ENCODE data around the gene CYP2S1. TPM values are rescaled to one million over a fixed set of nuclear protein-coding genes. Genes with fewer than 3 reads are reported as not detected.
"Not testable (repeated sequence)": the region's sequence is repeated elsewhere in the genome, so short reads cannot be mapped to it uniquely, and the experiment has no call there.

Gene CYP2S1
- polyA plus RNA-seq, 6 donors from 2014 or later: not detected

DNA sequence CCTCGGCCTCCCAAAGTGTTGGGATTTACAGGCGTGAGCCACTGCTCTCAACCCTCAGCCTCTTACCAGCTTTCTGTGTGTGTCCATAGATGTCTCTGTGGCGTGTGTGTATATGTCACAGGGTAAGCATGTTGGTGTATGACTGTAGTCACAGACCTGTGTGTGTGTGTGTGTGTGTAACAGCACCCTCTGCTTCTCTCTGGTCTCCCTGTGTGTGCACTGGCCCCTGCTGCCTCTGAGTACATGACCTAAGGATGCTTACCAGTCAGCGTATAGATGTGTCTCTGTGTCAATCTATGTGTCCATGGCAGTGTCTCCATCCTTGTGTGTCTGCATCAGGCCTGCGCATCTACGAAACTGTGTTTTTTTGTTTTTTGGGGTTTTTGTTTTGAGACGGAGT lies 31.6 kb downstream of the CYP2S1 start:
- H3K36me3 Mint-ChIP-seq: peaks cover 0 to 6% of the 10 kb centered on the region in 2 donors
- peaks cover 49 to 82% (median 71%) of the 10 kb centered on the region in 3 donors for H3K27me3 Mint-ChIP-seq
- ATAC-seq (ENCODE audit: low read depth in 2 of 2) (no peak), DNase-seq (no peak)
- no peak overlapping the region for H3K4me3 Mint-ChIP-seq
- H3K27ac Mint-ChIP-seq: no peak overlapping the region
- H3K4me1 Mint-ChIP-seq: peaks cover 4 to 12% (median 11%) of the 10 kb centered on the region in 3 donors
- no peaks in the 10 kb centered on the region for H3K9me3 Mint-ChIP-seq

DNA sequence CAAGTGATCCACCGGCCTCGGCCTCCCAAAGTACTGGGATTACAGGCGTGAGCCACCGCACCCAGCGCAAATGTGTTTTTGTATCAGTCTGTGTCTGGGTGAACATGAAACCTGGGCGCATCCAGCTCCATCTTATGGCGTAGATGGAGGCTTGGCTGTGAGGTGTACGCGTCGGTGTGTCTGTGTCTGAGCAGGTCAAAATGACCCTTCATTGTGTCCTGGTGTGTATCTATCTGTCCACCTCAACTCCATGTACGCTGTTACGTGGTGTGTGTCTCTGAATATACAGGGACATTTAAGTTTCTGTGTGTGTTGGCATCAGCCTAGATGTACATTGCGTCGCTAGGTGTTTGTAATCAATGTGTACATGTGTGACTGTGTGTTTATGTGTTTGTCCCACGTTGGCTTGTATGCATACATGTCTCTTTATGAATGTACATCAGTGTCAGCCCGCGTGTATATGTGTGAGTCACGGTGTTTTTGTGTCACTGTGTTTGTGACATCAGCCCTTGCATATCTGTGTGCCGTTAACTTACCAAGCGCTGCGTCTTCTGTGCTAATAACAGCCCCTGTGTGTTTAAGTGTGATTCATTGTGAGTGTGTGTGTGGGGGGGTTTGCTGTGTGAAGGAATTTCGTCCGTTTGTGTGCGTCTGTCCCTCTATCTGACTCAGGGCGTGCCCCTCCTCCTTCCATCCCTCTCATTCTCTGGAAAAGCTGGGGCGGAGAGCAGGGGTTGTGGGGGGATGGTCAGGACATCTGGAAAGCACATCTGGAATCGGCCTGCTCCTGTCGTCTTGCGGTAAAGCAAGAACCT lies 32.4 kb downstream of the CYP2S1 start:
- H3K4me3 Mint-ChIP-seq: peak overlapping the region in 5 of 8 donors; percentile 52 to 80 (median 70)
- H3K4me1 Mint-ChIP-seq: peaks cover 4 to 12% (median 7%) of the 10 kb centered on the region in 3 donors
- DNase-seq (no peak), ATAC-seq (ENCODE audit: low read depth in 2 of 2) (no peak)
- H3K36me3 Mint-ChIP-seq: no peaks in the 10 kb centered on the region
- H3K27me3 Mint-ChIP-seq: peaks cover 44 to 73% (median 64%) of the 10 kb centered on the region in 3 donors
- H3K27ac Mint-ChIP-seq: peak overlapping the region in 1 of 6 donors; percentile 34
- H3K9me3 Mint-ChIP-seq: no peaks in the 10 kb centered on the region

DNA sequence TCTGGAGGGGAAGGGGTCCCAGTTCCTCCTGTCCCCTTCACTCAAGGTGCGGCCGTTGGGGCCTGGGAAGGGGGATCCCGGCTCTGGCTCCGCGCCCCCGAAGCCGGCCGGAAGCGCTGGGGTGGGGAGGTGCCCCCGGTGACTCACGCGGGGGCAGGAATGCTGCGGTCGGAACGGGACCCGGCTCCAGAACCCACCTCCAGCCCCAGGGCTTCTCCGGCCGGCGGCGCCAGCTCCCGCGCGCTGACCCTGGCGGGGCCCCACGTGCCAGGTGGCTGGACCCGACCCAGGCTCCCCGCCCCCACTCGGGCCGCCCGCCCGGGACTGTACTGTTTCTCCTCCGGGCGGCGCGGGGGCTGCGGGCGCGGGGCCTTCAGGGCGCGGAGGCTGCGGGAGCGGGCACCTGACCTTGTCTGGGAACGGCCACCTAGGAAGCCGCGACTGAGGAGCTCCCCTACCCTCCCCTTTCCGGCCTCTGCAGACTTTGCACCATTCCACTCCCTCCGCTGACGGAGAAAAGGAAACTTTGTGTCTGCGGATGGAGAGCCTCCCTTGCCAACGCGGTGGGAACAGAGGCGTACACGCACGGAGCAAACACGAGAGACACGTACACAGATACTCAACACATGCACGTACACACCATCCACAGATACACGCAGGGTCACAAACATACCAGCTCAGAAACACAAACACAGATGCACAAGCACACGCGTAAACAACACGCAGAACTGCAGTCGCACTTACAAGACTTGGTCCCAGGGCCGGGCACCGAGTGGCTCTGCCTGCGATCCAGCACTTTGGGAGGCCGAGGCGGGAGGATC lies 33.2 kb downstream of the CYP2S1 start:
- ATAC-seq (ENCODE audit: low read depth in 2 of 2) (peak in 1 of 2 donors; percentile 16), DNase-seq (no peak)
- Mint-ChIP-seq H3K27ac (no peak overlapping the region), H3K9me3 (no peaks in the 10 kb centered on the region), H3K27me3 (peaks cover 42 to 68% (median 59%) of the 10 kb centered on the region in 3 donors), H3K4me3 (peak overlapping the region in 3 of 8 donors; percentile 52 to 77 (median 57)), H3K4me1 (peaks cover 4 to 12% (median 7%) of the 10 kb centered on the region in 3 donors), H3K36me3 (no peaks in the 10 kb centered on the region)

DNA sequence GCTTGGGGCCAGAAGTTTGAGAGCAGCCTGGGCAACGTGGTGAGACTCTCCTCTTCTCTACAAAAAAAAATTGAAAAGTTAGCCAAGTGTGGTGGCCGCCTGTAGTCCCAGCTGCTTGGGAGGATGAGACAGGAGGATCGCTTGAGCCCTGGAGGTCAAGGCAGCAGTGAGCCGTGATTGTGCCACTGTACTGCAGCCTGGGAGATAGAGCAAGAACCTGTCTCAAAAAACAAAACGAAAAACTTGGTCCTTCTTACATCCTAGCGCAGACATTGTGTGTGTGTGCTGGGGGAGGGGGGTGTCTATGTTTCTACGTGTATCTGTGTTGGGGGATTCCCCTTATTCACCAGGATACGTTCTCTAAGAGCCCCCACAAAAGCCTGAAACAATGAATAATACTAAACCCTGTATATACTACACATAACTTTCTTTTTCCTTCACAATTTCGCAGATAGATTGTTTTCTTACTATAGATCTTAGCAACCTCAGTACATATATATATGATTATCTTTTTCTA lies 33.9 kb downstream of the CYP2S1 start:
- no peak for ATAC-seq (ENCODE audit: low read depth in 2 of 2)
- H3K9me3 Mint-ChIP-seq: no peaks in the 10 kb centered on the region
- peak overlapping the region in 3 of 8 donors; percentile 18 to 77 (median 57) for H3K4me3 Mint-ChIP-seq
- no peak overlapping the region for H3K27ac Mint-ChIP-seq
- peaks cover 4 to 12% (median 7%) of the 10 kb centered on the region in 3 donors for H3K4me1 Mint-ChIP-seq
- H3K27me3 Mint-ChIP-seq: peaks cover 40 to 65% (median 55%) of the 10 kb centered on the region in 3 donors
- DNase-seq: no peak
- H3K36me3 Mint-ChIP-seq: no peaks in the 10 kb centered on the region

DNA sequence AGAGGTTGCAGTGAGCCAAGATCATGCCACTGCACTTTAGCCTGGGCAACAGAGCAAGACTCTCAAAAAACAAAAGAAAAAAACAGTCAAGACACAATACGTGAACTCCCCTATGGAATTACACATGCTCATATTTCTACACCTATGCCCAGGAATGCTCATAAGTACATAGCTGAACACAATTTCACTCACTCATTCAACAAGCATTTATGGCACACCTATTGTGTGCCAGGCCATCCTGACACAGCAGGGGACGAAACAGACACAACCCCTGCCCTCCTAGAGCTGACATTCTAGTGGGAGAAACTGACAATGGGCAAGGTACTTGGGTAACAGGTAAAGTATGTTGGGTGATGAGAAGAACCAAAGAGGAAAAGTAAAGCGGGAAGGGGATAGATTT lies 35.5 kb downstream of the CYP2S1 start:
- Mint-ChIP-seq H3K27me3 (peaks cover 32 to 49% (median 43%) of the 10 kb centered on the region in 3 donors), H3K9me3 (no peaks in the 10 kb centered on the region), H3K27ac (no peak overlapping the region), H3K4me1 (peaks cover 4 to 12% (median 7%) of the 10 kb centered on the region in 3 donors), H3K36me3 (no peaks in the 10 kb centered on the region), H3K4me3 (no peak overlapping the region)
- DNase-seq (no peak), ATAC-seq (ENCODE audit: low read depth in 2 of 2) (no peak)

DNA sequence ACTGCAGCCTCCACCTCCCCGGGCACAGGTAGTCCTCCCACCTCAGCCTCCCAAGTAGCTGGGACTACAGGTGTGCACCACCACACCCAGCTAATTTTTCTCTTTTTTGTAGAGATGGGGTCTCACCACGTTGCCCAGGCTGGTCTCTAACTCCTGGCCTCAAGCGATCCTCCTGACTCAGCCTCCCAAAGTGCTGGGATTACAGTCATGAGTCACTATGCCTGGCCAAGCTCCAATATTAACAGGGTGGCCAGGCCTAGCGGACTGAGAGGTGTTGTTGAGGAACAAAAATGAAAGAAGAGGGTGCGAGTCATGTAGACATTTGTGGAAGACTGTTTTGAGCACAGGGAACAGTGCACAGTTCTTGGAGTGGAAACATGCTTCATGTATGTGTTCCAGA lies 36.3 kb downstream of the CYP2S1 start:
- not testable (repeated sequence) for H3K9me3 Mint-ChIP-seq; ATAC-seq (ENCODE audit: low read depth in 2 of 2); H3K36me3 Mint-ChIP-seq; DNase-seq; H3K27ac Mint-ChIP-seq; H3K4me3 Mint-ChIP-seq
- H3K4me1 Mint-ChIP-seq: peaks cover 4 to 12% (median 7%) of the 10 kb centered on the region in 3 donors
- peaks cover 27 to 41% (median 34%) of the 10 kb centered on the region in 3 donors for H3K27me3 Mint-ChIP-seq

DNA sequence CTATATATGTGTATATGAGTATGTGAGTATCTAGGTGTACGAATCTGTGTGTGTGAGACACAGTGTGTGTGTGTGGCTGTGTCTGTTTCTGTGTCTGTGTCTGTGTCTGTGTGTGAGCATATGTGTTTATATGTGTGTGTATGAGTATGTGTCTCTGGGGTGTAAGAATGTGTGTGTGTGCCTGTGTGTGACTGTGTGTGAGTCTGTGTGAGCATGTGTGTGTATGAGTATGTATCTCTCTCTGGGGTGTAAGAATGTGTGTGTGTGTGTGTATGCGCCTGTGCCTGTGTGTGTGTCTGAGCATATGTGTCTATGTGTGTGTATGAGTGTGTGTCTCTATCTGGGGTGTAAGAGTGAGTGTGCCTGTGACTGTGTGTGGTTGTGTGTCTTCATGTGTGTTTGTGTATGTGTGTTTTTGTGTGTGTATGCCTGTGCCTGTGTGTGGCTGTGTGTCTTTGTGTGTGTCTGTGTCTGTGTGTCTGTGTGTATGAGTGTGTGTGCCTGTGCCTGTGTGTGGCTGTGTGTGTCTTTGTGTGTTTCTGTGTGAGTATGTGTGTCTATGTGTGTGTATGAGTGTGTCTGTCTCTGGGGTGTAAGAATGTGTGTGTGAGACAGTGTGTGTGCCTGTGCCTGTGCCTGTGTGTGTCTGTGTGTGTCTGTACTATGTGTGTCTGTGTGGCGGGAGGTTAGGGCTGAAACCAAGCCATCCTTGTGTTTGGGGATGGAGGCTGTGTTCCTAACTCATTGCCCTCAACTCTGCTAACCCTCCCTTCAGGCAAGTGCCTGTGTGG lies 37.2 kb downstream of the CYP2S1 start:
- H3K4me3 Mint-ChIP-seq: no peak overlapping the region
- ATAC-seq (ENCODE audit: low read depth in 2 of 2) (no peak), DNase-seq (no peak)
- H3K36me3 Mint-ChIP-seq: no peaks in the 10 kb centered on the region
- peaks cover 4 to 12% (median 7%) of the 10 kb centered on the region in 3 donors for H3K4me1 Mint-ChIP-seq
- H3K27ac Mint-ChIP-seq: no peak overlapping the region
- no peaks in the 10 kb centered on the region for H3K9me3 Mint-ChIP-seq
- H3K27me3 Mint-ChIP-seq: peaks cover 20 to 32% (median 25%) of the 10 kb centered on the region in 3 donors

DNA sequence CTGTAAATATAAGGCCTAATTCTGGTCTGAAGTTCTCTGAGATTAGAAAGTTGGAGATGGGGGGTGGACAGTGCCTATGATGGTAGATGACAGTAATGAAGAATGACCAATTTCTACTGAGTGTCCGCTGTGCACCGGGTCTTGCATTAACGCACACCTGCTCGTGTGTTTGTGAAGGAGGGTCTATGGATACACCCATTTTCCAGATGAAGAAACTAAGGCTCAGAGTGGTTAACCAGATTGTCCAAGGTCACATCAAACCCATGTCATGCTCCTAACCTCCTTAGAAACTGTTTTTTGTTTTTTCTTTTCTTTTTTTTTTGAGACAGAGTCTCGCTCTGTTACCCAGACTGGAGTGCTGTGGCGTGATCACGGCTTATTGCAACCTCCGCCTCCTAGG lies 39.7 kb downstream of the CYP2S1 start:
- no peak for ATAC-seq (ENCODE audit: low read depth in 2 of 2)
- H3K27ac Mint-ChIP-seq: no peak overlapping the region

DNA sequence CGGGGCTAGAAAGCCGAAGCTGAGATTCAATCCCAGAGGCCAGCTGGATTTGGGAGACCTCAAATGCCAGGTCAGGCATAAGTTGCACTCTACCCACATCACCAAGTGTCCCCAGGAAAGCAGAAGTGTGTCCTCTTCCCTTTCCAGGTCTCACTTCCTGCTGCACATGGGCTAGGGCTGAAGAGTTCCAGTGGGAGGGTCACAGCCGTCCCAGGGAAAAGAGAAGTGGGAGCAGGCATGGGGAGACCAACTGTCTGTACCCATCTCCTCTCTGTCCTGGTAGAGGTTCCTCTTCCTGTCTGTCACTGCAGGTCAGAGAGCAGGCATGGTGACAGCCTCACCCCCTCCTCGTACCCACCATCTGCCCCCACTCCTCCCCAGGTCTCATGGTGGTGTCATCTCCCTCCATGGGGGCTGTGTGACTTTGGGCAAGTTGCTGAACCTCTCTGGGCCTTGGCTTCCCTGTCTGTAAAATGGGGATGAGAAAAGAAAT lies 40.8 kb downstream of the CYP2S1 start:
- no peak overlapping the region for H3K4me3 Mint-ChIP-seq
- DNase-seq (no peak), ATAC-seq (ENCODE audit: low read depth in 2 of 2) (no peak)
- H3K27ac Mint-ChIP-seq: peak overlapping the region in 2 of 6 donors; percentile 15 to 59
- H3K27me3 Mint-ChIP-seq: peaks cover 4 to 12% (median 6%) of the 10 kb centered on the region in 3 donors
- H3K9me3 Mint-ChIP-seq: no peaks in the 10 kb centered on the region
- no peaks in the 10 kb centered on the region for H3K4me1 Mint-ChIP-seq
- H3K36me3 Mint-ChIP-seq: no peaks in the 10 kb centered on the region

More for the DNA sequence above, 39.7 kb downstream of the CYP2S1 start:
- H3K4me3 Mint-ChIP-seq: no peak overlapping the region
- H3K9me3 Mint-ChIP-seq: no peaks in the 10 kb centered on the region
- no peaks in the 10 kb centered on the region for H3K36me3 Mint-ChIP-seq
- H3K27me3 Mint-ChIP-seq: peaks cover 9 to 17% (median 15%) of the 10 kb centered on the region in 3 donors
- no peaks in the 10 kb centered on the region for H3K4me1 Mint-ChIP-seq
- DNase-seq: no peak

DNA sequence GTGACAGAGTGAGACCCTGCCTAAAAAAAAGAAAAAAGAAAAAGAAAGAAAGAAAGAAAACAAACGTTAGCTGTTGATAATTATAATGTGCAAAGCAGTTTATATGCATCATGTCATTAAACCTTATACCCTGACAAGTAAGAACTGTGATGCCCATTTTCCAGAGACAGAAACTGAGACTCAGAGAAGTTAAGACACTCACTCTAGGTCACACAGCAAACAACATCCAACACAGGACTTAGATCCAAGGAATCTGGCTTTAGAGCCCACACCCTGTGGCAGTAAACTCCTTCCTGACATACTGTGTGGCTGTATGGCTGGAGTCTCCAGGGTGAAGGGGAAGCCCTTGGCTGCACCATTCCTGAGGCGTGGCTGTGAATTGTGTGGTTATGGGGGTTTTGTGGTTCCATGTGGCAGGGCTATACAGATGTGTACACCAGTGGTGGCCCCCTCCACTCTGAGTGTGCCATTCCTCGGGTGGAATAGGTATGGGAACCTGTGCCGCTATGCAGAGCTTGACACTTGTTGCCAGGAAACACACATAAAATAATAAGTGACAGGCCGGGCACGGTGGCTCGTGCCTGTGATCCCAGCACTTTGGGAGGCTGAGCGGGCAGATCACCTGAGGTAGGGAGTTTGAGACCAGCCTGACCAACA lies 41.6 kb downstream of the CYP2S1 start:
- no peaks in the 10 kb centered on the region for H3K36me3 Mint-ChIP-seq
- peaks cover 0 to 1% (median 0%) of the 10 kb centered on the region in 7 donors for H3K9me3 Mint-ChIP-seq
- ATAC-seq (ENCODE audit: low read depth in 2 of 2) (no peak), DNase-seq (no peak)
- H3K27me3 Mint-ChIP-seq: peaks cover 4 to 14% (median 5%) of the 10 kb centered on the region in 3 donors
- no peak overlapping the region for H3K27ac Mint-ChIP-seq
- no peaks in the 10 kb centered on the region for H3K4me1 Mint-ChIP-seq
- H3K4me3 Mint-ChIP-seq: no peak overlapping the region

DNA sequence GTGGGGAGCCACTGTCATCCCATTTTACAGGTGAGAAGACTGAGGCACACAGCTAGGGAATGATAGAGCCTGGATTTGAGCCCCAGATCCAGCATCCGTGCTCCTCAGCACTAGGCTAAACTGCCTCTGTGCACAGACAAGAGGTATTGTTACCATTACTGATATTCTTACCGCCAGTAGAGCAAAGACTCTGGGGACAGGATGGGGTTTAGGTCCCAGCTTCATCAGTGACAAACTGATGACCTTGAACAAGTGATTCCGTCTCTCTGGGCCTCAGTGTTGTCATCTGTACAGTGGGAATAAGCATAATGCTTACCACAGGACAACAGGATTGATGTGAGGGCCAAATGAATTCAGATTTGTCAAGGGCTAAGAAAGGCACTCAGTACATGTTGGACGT lies 42.5 kb downstream of the CYP2S1 start:
- no peak for ATAC-seq (ENCODE audit: low read depth in 2 of 2)
- H3K27me3 Mint-ChIP-seq: peaks cover 4 to 14% (median 5%) of the 10 kb centered on the region in 3 donors
- no peak overlapping the region for H3K27ac Mint-ChIP-seq
- no peak for DNase-seq
- no peaks in the 10 kb centered on the region for H3K36me3 Mint-ChIP-seq
- H3K4me3 Mint-ChIP-seq: no peak overlapping the region
- H3K4me1 Mint-ChIP-seq: no peaks in the 10 kb centered on the region
- H3K9me3 Mint-ChIP-seq: peaks cover 0 to 5% (median 0%) of the 10 kb centered on the region in 7 donors

DNA sequence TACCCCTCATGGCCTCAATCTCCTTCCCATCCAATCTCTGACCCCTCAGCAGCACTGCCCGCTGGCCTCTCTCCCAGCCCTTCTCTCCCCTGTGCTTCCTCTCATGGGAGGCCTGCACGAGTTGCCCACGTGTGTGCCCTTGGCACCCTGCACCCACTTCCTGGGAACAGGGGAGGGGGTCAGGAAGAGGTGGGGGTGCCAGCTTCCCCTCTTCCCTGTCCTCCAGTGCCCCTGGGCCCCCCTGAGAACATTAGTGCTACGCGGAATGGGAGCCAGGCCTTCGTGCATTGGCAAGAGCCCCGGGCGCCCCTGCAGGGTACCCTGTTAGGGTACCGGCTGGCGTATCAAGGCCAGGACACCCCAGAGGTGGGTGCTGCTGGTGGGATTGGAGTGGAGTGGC lies 45.2 kb downstream of the CYP2S1 start:
- no peak for DNase-seq
- no peaks in the 10 kb centered on the region for H3K4me1 Mint-ChIP-seq
- peaks cover 0 to 5% (median 0%) of the 10 kb centered on the region in 7 donors for H3K9me3 Mint-ChIP-seq
- H3K27ac Mint-ChIP-seq: no peak overlapping the region
- no peaks in the 10 kb centered on the region for H3K36me3 Mint-ChIP-seq
- no peak for ATAC-seq (ENCODE audit: low read depth in 2 of 2)
- peaks cover 0 to 9% (median 0%) of the 10 kb centered on the region in 3 donors for H3K27me3 Mint-ChIP-seq
- H3K4me3 Mint-ChIP-seq: no peak overlapping the region
